ENCODE measurements around the gene NLRC5.

The NLRC5 gene

GRCh38 chr16:57022445-57022844, 33.1 kb downstream of the NLRC5 start:
- H3K4me1 ChIP-seq = no peaks in the 10 kb centered on the region
- no peaks in the 10 kb centered on the region for H3K36me3 ChIP-seq (ENCODE audit: control insufficient read depth, insufficient read depth, low read length)
- no peaks in the 10 kb centered on the region for H3K79me2 ChIP-seq
- H3K4me3 ChIP-seq (ENCODE audit: low read depth, low read length) = no peak overlapping the region
- no peaks in the 10 kb centered on the region for H3K9me3 ChIP-seq (ENCODE audit: control insufficient read depth, low read length)
- H3K9ac ChIP-seq = no peak overlapping the region
- no peak overlapping the region for H3K4me2 ChIP-seq (ENCODE audit: low read length)
- H3K27ac ChIP-seq = no peak overlapping the region
- H2AFZ ChIP-seq = no peak overlapping the region
- H3K27me3 ChIP-seq (ENCODE audit: control insufficient read depth, insufficient read depth, low read length) = no peaks in the 10 kb centered on the region
- TF ChIP-seq CTCF (IDR thresholded peaks at IDR 0.05) = no peak

DNA sequence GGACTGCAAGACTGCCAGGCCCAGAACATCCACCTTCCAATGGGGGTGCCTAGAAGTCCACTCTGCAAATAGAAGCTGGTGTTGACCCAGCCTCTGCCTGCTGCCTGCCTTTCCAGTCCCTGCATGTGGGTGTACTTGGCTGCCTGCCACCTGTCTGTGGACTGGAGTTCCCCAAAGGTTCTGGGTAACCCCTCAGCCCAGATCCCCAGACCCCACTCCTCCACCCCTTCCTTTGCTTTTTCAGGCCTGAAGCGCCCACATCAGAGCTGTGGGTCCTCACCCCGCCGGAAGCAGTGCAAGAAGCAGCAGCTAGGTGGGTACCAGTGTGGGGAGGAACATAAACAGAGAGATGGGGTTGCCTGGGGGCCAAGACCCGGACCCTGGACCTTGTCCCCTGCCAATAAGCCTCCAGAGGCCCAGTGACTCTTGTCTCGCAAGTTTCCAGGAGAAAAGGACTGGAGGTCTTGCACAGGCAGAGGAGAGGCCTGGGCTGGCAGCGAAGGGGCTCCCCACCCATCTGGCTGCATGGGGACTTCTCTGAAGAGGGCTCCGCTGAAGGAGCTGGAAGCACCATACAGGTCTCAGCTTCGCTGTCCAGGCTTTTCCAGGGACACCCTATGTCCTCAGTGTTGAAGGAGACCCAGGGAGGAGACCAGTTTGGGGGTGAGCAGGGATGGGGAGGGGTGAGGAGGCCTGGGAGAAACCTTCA, 34.3 kb downstream of the NLRC5 start:
- no peak for TF ChIP-seq CTCF (IDR thresholded peaks at IDR 0.05)
- Histone ChIP-seq H3K4me2 (ENCODE audit: low read length) (no peak overlapping the region), H3K27me3 (ENCODE audit: control insufficient read depth, insufficient read depth, low read length) (no peaks in the 10 kb centered on the region), H3K4me1 (no peaks in the 10 kb centered on the region), H3K9me3 (ENCODE audit: control insufficient read depth, low read length) (no peaks in the 10 kb centered on the region), H2AFZ (no peak overlapping the region), H3K9ac (no peak overlapping the region), H3K79me2 (no peaks in the 10 kb centered on the region), H3K4me3 (ENCODE audit: low read depth, low read length) (no peak overlapping the region), H3K36me3 (ENCODE audit: control insufficient read depth, insufficient read depth, low read length) (no peaks in the 10 kb centered on the region), H3K27ac (no peak overlapping the region)

GRCh38 chr16:57024894-57025680, 35.7 kb downstream of the NLRC5 start:
- Histone ChIP-seq H3K4me2 (ENCODE audit: low read length) (no peak overlapping the region), H2AFZ (no peak overlapping the region), H3K4me3 (ENCODE audit: low read depth, low read length) (no peak overlapping the region), H3K79me2 (no peaks in the 10 kb centered on the region), H3K9ac (no peak overlapping the region), H3K27me3 (ENCODE audit: control insufficient read depth, insufficient read depth, low read length) (no peaks in the 10 kb centered on the region), H3K9me3 (ENCODE audit: control insufficient read depth, low read length) (no peaks in the 10 kb centered on the region), H3K36me3 (ENCODE audit: control insufficient read depth, insufficient read depth, low read length) (no peaks in the 10 kb centered on the region), H3K27ac (no peak overlapping the region), H3K4me1 (no peaks in the 10 kb centered on the region)
- TF ChIP-seq CTCF (IDR thresholded peaks at IDR 0.05) = no peak

- Histone ChIP-seq H3K9me3 (ENCODE audit: control insufficient read depth, low read length) (no peaks in the 10 kb centered on the region), H3K79me2 (no peaks in the 10 kb centered on the region), H2AFZ (no peak overlapping the region), H3K9ac (no peak overlapping the region), H3K4me3 (ENCODE audit: low read depth, low read length) (no peak overlapping the region), H3K36me3 (ENCODE audit: control insufficient read depth, insufficient read depth, low read length) (no peaks in the 10 kb centered on the region), H3K27me3 (ENCODE audit: control insufficient read depth, insufficient read depth, low read length) (no peaks in the 10 kb centered on the region), H3K27ac (no peak overlapping the region), H3K4me1 (no peaks in the 10 kb centered on the region), H3K4me2 (ENCODE audit: low read length) (no peak overlapping the region)
- no peak for TF ChIP-seq CTCF (IDR thresholded peaks at IDR 0.05)
These were observed 36.8 kb downstream of the NLRC5 start for GRCh38 chr16:57025941-57026777.
